Ishikawa (cell line): ENCODE data around the gene GZMH.

ENCODE experiments used
- CEBPB ChIP-seq: IDR thresholded peaks from 2 replicates; pipeline ENCODE4 v1.6.1; 2012
- CREB1 ChIP-seq: IDR thresholded peaks from 2 replicates; pipeline ENCODE4 v1.6.1; 2012; ENCODE audit warnings: low read depth
- EGR1 ChIP-seq: IDR thresholded peaks from 2 replicates; pipeline ENCODE4 v1.6.1; 2012
- EP300 ChIP-seq: IDR thresholded peaks from 2 replicates; pipeline ENCODE4 v1.6.1; 2012; ENCODE audit warnings: borderline replicate concordance
- FOXM1 ChIP-seq: IDR thresholded peaks from 2 replicates; pipeline ENCODE4 v1.6.1; 2012; ENCODE audit warnings: low read depth, borderline replicate concordance
- NFIC ChIP-seq: IDR thresholded peaks from 2 replicates; pipeline ENCODE4 v1.6.1; 2012
- RAD21 ChIP-seq: IDR thresholded peaks from 2 replicates; pipeline ENCODE4 v1.6.1; 2012; ENCODE audit warnings: low read depth
- TAF1 ChIP-seq: IDR thresholded peaks from 2 replicates; pipeline ENCODE4 v1.6.1; 2012; ENCODE audit warnings: low read depth, mild to moderate bottlenecking
- TCF12 ChIP-seq: IDR thresholded peaks from 2 replicates; pipeline ENCODE4 v1.6.1; 2012; ENCODE audit warnings: low read depth
- TEAD4 ChIP-seq: IDR thresholded peaks from 2 replicates; pipeline ENCODE4 v1.6.1; 2012
- YY1 ChIP-seq: IDR thresholded peaks from 2 replicates; pipeline ENCODE4 v1.6.1; 2012; ENCODE audit warnings: low read depth
- ZBTB7A ChIP-seq: IDR thresholded peaks from 2 replicates; pipeline ENCODE4 v1.6.1; 2012; ENCODE audit warnings: low read depth
- TF ChIP-seq, protein P1 (sequence below): IDR thresholded peaks from 2 replicates; pipeline ENCODE4 v1.6.1; 2012
- TF ChIP-seq, protein P2 (sequence below): IDR thresholded peaks from 2 replicates; pipeline ENCODE4 v1.6.1; 2012; ENCODE audit warnings: low read depth, mild to moderate bottlenecking
- TF ChIP-seq, protein P3 (sequence below): IDR thresholded peaks from 2 replicates; pipeline ENCODE4 v1.6.1; 2012

Gene GZMH

DNA sequence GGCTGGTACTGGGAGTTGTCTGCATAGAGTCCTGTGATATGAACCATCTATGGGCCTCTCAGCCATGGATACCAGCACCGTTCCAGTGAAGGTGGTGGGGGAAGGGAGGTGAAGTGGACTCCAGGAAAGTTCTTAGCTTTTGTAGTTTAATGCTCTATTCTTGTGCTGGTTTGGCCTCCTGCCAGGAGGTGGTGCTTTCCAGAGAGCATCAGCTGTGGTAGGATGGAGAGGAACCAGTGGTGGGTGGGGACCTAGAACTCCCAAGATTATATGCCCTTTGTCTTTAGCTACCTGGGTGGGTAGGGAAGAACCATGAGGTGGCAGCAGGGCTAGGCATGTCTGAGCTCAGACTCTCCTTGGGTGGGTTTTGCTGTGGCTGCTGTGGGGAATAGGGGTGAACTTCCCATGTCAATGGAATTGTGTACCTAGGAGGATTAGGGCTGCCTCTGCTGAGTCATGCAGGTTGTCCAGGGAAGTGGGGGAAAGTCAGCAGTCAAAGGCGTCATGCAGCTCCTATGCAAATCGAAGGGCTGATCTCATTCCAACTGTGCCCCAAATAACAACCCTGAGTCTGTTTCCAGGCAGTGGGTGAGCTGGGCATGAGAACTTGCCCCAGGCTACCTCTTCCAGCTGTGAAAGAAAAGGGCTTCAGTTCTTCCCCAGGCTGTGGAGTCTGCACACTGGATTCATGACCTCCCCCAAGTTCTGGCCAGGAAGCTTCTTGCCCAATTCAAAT, 14.2 kb downstream of the GZMH start:
- TF ChIP-seq FOXM1 (no peak), EGR1 (no peak), NFIC (no peak), CREB1 (no peak), EP300 (no peak), ZBTB7A (no peak), TEAD4 (no peak), TAF1 (no peak), CEBPB (no peak), RAD21 (no peak), YY1 (no peak), TCF12 (no peak)
- TF ChIP-seq, protein P1, sequence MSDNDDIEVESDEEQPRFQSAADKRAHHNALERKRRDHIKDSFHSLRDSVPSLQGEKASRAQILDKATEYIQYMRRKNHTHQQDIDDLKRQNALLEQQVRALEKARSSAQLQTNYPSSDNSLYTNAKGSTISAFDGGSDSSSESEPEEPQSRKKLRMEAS, result no peak
- TF ChIP-seq, protein P2, sequence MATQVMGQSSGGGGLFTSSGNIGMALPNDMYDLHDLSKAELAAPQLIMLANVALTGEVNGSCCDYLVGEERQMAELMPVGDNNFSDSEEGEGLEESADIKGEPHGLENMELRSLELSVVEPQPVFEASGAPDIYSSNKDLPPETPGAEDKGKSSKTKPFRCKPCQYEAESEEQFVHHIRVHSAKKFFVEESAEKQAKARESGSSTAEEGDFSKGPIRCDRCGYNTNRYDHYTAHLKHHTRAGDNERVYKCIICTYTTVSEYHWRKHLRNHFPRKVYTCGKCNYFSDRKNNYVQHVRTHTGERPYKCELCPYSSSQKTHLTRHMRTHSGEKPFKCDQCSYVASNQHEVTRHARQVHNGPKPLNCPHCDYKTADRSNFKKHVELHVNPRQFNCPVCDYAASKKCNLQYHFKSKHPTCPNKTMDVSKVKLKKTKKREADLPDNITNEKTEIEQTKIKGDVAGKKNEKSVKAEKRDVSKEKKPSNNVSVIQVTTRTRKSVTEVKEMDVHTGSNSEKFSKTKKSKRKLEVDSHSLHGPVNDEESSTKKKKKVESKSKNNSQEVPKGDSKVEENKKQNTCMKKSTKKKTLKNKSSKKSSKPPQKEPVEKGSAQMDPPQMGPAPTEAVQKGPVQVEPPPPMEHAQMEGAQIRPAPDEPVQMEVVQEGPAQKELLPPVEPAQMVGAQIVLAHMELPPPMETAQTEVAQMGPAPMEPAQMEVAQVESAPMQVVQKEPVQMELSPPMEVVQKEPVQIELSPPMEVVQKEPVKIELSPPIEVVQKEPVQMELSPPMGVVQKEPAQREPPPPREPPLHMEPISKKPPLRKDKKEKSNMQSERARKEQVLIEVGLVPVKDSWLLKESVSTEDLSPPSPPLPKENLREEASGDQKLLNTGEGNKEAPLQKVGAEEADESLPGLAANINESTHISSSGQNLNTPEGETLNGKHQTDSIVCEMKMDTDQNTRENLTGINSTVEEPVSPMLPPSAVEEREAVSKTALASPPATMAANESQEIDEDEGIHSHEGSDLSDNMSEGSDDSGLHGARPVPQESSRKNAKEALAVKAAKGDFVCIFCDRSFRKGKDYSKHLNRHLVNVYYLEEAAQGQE, result no peak
- TF ChIP-seq, protein P3, sequence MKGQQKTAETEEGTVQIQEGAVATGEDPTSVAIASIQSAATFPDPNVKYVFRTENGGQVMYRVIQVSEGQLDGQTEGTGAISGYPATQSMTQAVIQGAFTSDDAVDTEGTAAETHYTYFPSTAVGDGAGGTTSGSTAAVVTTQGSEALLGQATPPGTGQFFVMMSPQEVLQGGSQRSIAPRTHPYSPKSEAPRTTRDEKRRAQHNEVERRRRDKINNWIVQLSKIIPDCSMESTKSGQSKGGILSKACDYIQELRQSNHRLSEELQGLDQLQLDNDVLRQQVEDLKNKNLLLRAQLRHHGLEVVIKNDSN, result no peak

DNA sequence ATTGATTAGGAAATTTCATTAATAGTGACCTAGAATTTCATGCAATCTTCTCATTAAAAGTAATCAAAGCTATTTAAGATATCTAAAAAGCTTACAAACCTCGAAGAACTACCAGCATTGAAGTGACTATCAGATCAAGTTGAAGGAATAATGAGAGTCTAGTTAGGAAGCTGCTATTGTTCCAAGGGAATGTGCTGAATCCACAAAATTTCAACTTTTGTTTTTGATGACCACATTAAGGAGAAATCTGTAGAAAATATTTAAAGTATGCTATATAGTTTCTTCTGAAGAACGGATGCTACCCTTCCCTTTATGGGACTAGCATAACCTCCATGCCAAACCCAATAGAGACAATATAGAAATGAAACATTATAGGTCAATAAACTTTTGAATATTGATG, 30.9 kb downstream of the GZMH start:
- no peak for TF ChIP-seq TEAD4

DNA sequence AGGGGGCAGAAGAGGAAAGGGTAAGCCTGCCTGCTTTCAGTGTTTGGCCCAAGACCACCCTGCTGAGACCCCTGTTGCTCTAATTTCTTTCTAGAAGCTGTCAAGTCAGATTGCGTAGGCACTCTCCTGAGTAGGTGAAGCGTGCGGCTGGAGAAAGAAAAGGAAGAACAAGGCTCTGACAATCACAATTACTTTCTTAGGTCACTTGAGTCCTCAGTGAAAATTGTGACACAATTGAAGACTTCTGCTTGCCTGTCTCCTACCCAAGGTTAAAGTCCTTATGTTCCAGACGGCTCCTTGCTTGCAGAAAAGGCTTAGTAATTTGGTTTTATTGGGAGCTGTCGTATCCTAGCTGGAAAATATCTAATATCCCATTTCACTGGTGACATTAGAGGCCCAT, 32.7 kb downstream of the GZMH start:
- no peak for TF ChIP-seq EGR1
- no peak for TF ChIP-seq NFIC
- no peak for TF ChIP-seq CEBPB
- TF ChIP-seq EP300, result no peak

DNA sequence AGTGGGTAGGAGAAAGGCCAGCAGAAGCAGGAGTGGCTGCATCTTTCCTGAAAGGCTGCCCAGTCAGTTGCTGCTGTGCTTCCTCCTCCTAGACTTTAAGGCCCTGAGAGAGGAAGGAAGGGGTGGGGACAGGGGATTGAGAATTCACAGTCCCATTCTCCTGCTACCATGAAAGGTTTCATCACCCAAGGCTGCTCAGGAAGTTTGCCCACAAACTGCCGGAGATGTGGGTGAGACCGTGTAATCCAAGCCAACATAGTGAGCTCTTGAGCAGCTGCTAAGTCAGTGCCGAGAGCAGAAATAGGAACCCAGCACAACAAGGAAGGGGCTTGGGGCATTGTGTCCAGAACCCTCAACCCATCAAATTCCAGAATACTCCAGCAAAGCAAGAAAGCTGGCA, 33.3 kb downstream of the GZMH start, which contains the start of gene CTSG:
Gene CTSG (minus strand): TSS at position 69 of the 400 bp plus-strand sequence. CDS start 27 bp downstream, at position 42.
- TF ChIP-seq FOXM1 (no peak), EGR1 (no peak), RAD21 (no peak), TEAD4 (no peak), TAF1 (no peak), NFIC (no peak), CEBPB (no peak), CREB1 (no peak), YY1 (no peak), TCF12 (no peak), ZBTB7A (no peak)
- TF ChIP-seq, protein P3, result no peak
- TF ChIP-seq, protein P1, result no peak

DNA sequence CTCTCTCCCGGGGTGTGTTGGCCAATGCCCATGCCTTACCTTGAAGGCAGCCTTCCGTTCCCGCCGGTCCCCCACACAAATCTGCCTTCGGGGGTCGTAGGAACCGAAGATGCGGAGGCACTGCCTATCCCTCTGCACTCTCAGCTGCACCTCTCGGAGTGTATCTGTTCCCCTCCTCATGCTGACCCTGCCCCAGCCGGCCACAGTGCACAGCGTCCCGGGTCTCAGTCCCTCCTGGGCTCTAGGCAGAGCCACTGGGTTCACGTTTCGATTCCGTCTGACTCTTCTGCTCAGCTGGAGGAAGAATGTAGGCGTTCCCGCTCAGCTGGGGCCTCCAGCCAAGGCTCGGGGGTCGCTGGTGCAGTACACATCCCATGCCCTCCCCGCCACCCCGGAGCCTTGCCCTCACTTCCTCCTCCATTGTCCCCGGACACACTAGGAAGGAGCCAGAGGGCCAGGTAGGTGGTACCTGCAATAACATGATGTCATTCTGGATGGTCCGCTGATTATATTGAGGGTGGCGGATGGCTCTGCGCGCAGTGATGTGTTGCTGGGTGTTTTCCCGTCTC, 35.2 kb downstream of the GZMH start:
- TF ChIP-seq EP300 (no peak), EGR1 (no peak)
- TF ChIP-seq, protein P3, result no peak

DNA sequence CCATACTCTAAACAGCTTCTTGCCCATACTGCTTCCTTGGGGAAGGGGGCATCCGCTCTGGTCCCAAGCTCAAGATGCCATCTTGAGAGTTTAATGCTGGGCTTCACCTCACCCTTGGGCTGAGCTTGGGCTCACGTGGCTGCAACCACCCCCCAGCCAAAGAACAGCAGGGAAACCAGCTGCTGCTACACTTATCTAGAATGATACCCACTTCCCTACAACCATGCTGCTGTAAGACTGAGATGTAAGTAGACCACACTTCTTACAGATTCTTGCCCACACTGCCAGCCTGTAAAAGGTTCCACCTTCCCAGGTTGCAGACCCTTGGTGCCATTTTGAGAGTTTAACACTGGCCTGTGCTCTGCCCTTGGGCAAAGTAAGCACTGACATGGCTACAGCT, 43.2 kb downstream of the GZMH start:
- TF ChIP-seq TEAD4 (no peak), EGR1 (no peak), RAD21 (no peak), TAF1 (no peak), EP300 (no peak), CEBPB (no peak), FOXM1 (no peak), NFIC (no peak)
- TF ChIP-seq, protein P3, result no peak
- TF ChIP-seq, protein P2, result no peak
- TF ChIP-seq, protein P1, result no peak
